Measurements from ENCODE around the gene PKMYT1. TPM values are rescaled to one million over a fixed set of nuclear protein-coding genes. Genes with fewer than 3 reads are reported as not detected.
A peak's percentile ranks its signal among the peaks of the same experiment; 100 is the strongest.

PKMYT1 gene
- total RNA-seq, 2 donors from 2014 or later = 96.1 to 112 TPM

- no peak overlapping the region for H3K27ac Mint-ChIP-seq
- H3K9me3 Mint-ChIP-seq = no peaks in the 10 kb centered on the region
- no peaks in the 10 kb centered on the region for H3K27me3 Mint-ChIP-seq (ENCODE audit: low read depth)
- ATAC-seq (replicated peaks in 1 of 2) (no peak), DNase-seq (no peak)
- H3K4me3 Mint-ChIP-seq = no peak overlapping the region
- no peaks in the 10 kb centered on the region for H3K36me3 Mint-ChIP-seq (ENCODE audit: insufficient read depth in 2 of 2)
- no peaks in the 10 kb centered on the region for H3K4me1 Mint-ChIP-seq (ENCODE audit: low read depth)
Observed at GRCh38 chr16:3000540-3000939, 20.3 kb upstream of the PKMYT1 start.

- Mint-ChIP-seq H3K27me3 (ENCODE audit: low read depth) (no peaks in the 10 kb centered on the region), H3K4me1 (ENCODE audit: low read depth) (no peaks in the 10 kb centered on the region), H3K27ac (no peak overlapping the region), H3K4me3 (no peak overlapping the region), H3K36me3 (ENCODE audit: insufficient read depth in 2 of 2) (no peaks in the 10 kb centered on the region), H3K9me3 (no peaks in the 10 kb centered on the region)
- no peak for ATAC-seq (replicated peaks in 1 of 2)
- no peak for DNase-seq
Observed at GRCh38 chr16:2999929-3000328, 19.7 kb upstream of the PKMYT1 start.

GRCh38 chr16:2996298-2996697 lies 16.1 kb upstream of the PKMYT1 start:
- ATAC-seq (replicated peaks in 1 of 2) = no peak
- Mint-ChIP-seq H3K36me3 (ENCODE audit: insufficient read depth in 2 of 2) (no peaks in the 10 kb centered on the region), H3K4me3 (no peak overlapping the region), H3K27me3 (ENCODE audit: low read depth) (no peaks in the 10 kb centered on the region), H3K9me3 (no peaks in the 10 kb centered on the region), H3K27ac (no peak overlapping the region), H3K4me1 (ENCODE audit: low read depth) (no peaks in the 10 kb centered on the region)
- DNase-seq = no peak

GRCh38 chr16:2992383-2993081 lies 12.3 kb upstream of the PKMYT1 start:
- no peak overlapping the region for H3K27ac Mint-ChIP-seq
- no peaks in the 10 kb centered on the region for H3K9me3 Mint-ChIP-seq
- H3K4me1 Mint-ChIP-seq (ENCODE audit: low read depth) = no peaks in the 10 kb centered on the region
- no peak overlapping the region for H3K4me3 Mint-ChIP-seq
- DNase-seq (no peak), ATAC-seq (replicated peaks in 1 of 2) (no peak)
- H3K36me3 Mint-ChIP-seq (ENCODE audit: insufficient read depth in 2 of 2) = no peaks in the 10 kb centered on the region
- no peaks in the 10 kb centered on the region for H3K27me3 Mint-ChIP-seq (ENCODE audit: low read depth)

- no peak for DNase-seq
- Mint-ChIP-seq H3K27me3 (ENCODE audit: low read depth) (no peaks in the 10 kb centered on the region), H3K4me1 (ENCODE audit: low read depth) (no peaks in the 10 kb centered on the region), H3K4me3 (no peak overlapping the region), H3K27ac (no peak overlapping the region), H3K36me3 (ENCODE audit: insufficient read depth in 2 of 2) (no peaks in the 10 kb centered on the region), H3K9me3 (no peaks in the 10 kb centered on the region)
- no peak for ATAC-seq (replicated peaks in 1 of 2)
Observed at GRCh38 chr16:2991566-2992261, 11.5 kb upstream of the PKMYT1 start.

GRCh38 chr16:2990891-2991290 lies 10.6 kb upstream of the PKMYT1 start:
- ATAC-seq (replicated peaks in 1 of 2) = no peak
- Mint-ChIP-seq H3K4me3 (no peak overlapping the region), H3K27me3 (ENCODE audit: low read depth) (no peaks in the 10 kb centered on the region), H3K4me1 (ENCODE audit: low read depth) (no peaks in the 10 kb centered on the region), H3K27ac (no peak overlapping the region), H3K9me3 (no peaks in the 10 kb centered on the region), H3K36me3 (ENCODE audit: insufficient read depth in 2 of 2) (no peaks in the 10 kb centered on the region)
- DNase-seq = no peak

GRCh38 chr16:2988590-2989099 lies 8.4 kb upstream of the PKMYT1 start:
- no peak for ATAC-seq (replicated peaks in 1 of 2)
- DNase-seq = no peak
- no peak overlapping the region for H3K27ac Mint-ChIP-seq
- H3K4me3 Mint-ChIP-seq = no peak overlapping the region
- H3K27me3 Mint-ChIP-seq (ENCODE audit: low read depth) = no peaks in the 10 kb centered on the region
- H3K36me3 Mint-ChIP-seq (ENCODE audit: insufficient read depth in 2 of 2) = no peaks in the 10 kb centered on the region
- H3K9me3 Mint-ChIP-seq = no peaks in the 10 kb centered on the region
- H3K4me1 Mint-ChIP-seq (ENCODE audit: low read depth) = peaks cover 4% of the 10 kb centered on the region

- no peaks in the 10 kb centered on the region for H3K27me3 Mint-ChIP-seq (ENCODE audit: low read depth)
- no peaks in the 10 kb centered on the region for H3K9me3 Mint-ChIP-seq
- H3K36me3 Mint-ChIP-seq (ENCODE audit: insufficient read depth in 2 of 2) = no peaks in the 10 kb centered on the region
- ATAC-seq (replicated peaks in 1 of 2) = no peak
- H3K4me3 Mint-ChIP-seq = no peak overlapping the region
- no peak for DNase-seq
- no peak overlapping the region for H3K27ac Mint-ChIP-seq
- H3K4me1 Mint-ChIP-seq (ENCODE audit: low read depth) = peaks cover 4% of the 10 kb centered on the region
Observed at GRCh38 chr16:2987833-2988232, 7.6 kb upstream of the PKMYT1 start.

GRCh38 chr16:2987286-2987685 lies 7.0 kb upstream of the PKMYT1 start:
- no peak overlapping the region for H3K27ac Mint-ChIP-seq
- ATAC-seq (replicated peaks in 1 of 2) (no peak), DNase-seq (no peak)
- H3K9me3 Mint-ChIP-seq = no peaks in the 10 kb centered on the region
- H3K4me1 Mint-ChIP-seq (ENCODE audit: low read depth) = peaks cover 4% of the 10 kb centered on the region
- H3K36me3 Mint-ChIP-seq (ENCODE audit: insufficient read depth in 2 of 2) = no peaks in the 10 kb centered on the region
- H3K27me3 Mint-ChIP-seq (ENCODE audit: low read depth) = no peaks in the 10 kb centered on the region
- no peak overlapping the region for H3K4me3 Mint-ChIP-seq

- H3K27ac Mint-ChIP-seq = no peak overlapping the region
- H3K27me3 Mint-ChIP-seq (ENCODE audit: low read depth) = no peaks in the 10 kb centered on the region
- H3K4me3 Mint-ChIP-seq = no peak overlapping the region
- H3K4me1 Mint-ChIP-seq (ENCODE audit: low read depth) = peaks cover 7% of the 10 kb centered on the region
- DNase-seq (no peak), ATAC-seq (replicated peaks in 1 of 2) (no peak)
- no peaks in the 10 kb centered on the region for H3K9me3 Mint-ChIP-seq
- H3K36me3 Mint-ChIP-seq (ENCODE audit: insufficient read depth in 2 of 2) = no peaks in the 10 kb centered on the region
Observed at GRCh38 chr16:2986623-2987188, 6.5 kb upstream of the PKMYT1 start.

- peaks cover 15% of the 10 kb centered on the region for H3K4me1 Mint-ChIP-seq (ENCODE audit: low read depth)
- H3K9me3 Mint-ChIP-seq = no peaks in the 10 kb centered on the region
- no peak overlapping the region for H3K4me3 Mint-ChIP-seq
- DNase-seq = no peak
- H3K27me3 Mint-ChIP-seq (ENCODE audit: low read depth) = no peaks in the 10 kb centered on the region
- ATAC-seq (replicated peaks in 1 of 2) = no peak
- H3K27ac Mint-ChIP-seq = no peak overlapping the region
- no peaks in the 10 kb centered on the region for H3K36me3 Mint-ChIP-seq (ENCODE audit: insufficient read depth in 2 of 2)
Observed at GRCh38 chr16:2985893-2986355, 5.7 kb upstream of the PKMYT1 start.

- ATAC-seq (replicated peaks in 1 of 2) (no peak), DNase-seq (no peak)
- Mint-ChIP-seq H3K27me3 (ENCODE audit: low read depth) (no peaks in the 10 kb centered on the region), H3K27ac (no peak overlapping the region), H3K4me1 (ENCODE audit: low read depth) (peaks cover 19% of the 10 kb centered on the region), H3K4me3 (no peak overlapping the region), H3K36me3 (ENCODE audit: insufficient read depth in 2 of 2) (no peaks in the 10 kb centered on the region), H3K9me3 (no peaks in the 10 kb centered on the region)
Observed at GRCh38 chr16:2985462-2985861, 5.2 kb upstream of the PKMYT1 start.

GRCh38 chr16:2983706-2984136 lies 3.5 kb upstream of the PKMYT1 start:
- peak overlapping the region; percentile 68 for H3K4me3 Mint-ChIP-seq
- H3K27me3 Mint-ChIP-seq (ENCODE audit: low read depth) = no peaks in the 10 kb centered on the region
- no peaks in the 10 kb centered on the region for H3K9me3 Mint-ChIP-seq
- DNase-seq = peak; percentile 72 to 85
- no peak overlapping the region for H3K27ac Mint-ChIP-seq
- H3K36me3 Mint-ChIP-seq (ENCODE audit: insufficient read depth in 2 of 2) = peaks cover 0 to 3% of the 10 kb centered on the region in 2 donors
- H3K4me1 Mint-ChIP-seq (ENCODE audit: low read depth) = peaks cover 19% of the 10 kb centered on the region
- peak; percentile 58 to 68 for ATAC-seq (replicated peaks in 1 of 2)
